SK-N-MC (cell line): Measurements from ENCODE around the gene MAP3K12.

Source experiments
- EZH2 ChIP-seq: fragments of 200-600 bp; sonication (generic); IDR thresholded peaks from one replicate; pipeline ENCODE4 v1.6.1; 2017; ENCODE audit warnings: antibody characterized with exemption
- FOXP2 ChIP-seq: optimal IDR thresholded peaks from 2 replicates; pipeline ENCODE3; 2011; ENCODE audit warnings: mild to moderate bottlenecking, moderate library complexity; ENCODE audit not compliant: insufficient read depth; ENCODE audit errors: extremely low read length, control extremely low read depth
- POLR2AphosphoS5 ChIP-seq: IDR thresholded peaks from 2 replicates; pipeline ENCODE4 v1.6.1; 2012; ENCODE audit warnings: mild to moderate bottlenecking, low read depth, low read length, borderline replicate concordance

DNA sequence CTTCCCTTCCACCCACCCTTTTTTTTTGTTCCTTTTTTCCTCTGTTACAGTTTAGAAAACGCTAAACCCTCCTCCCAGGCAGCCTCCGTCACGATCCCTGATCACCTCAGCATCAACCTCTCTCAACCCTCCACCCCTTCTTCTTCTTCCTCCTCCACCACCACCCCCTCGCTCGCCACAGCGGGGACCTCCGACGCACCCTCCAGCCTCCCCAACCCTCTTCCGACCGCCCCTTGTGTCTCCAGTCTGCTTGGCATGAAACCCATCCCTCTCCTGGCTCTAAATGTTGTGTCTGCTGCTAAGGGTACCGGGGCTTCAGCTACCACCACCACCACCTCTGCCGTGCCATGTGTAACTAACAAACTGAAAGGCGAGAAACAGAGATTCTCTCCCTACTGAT lies 24.4 kb downstream of the MAP3K12 start:
- TF ChIP-seq POLR2AphosphoS5 (no peak), EZH2 (no peak), FOXP2 (no peak)
